ENCODE results near the gene MYO1G.

MYO1G gene

GRCh38 chr7:44985033-44985695, 6.3 kb upstream of the MYO1G start:
- no peaks in the 10 kb centered on the region for H3K9me3 ChIP-seq
- H3K4me1 ChIP-seq (ENCODE audit: control insufficient read depth in 1 of 2, insufficient read depth in 1 of 2, low read depth in 1 of 2, low read length in 1 of 2), result peaks cover 25 to 27% of the 10 kb centered on the region in 2 experiments
- H3K27me3 ChIP-seq, result no peaks in the 10 kb centered on the region
- no peak for TF ChIP-seq CTCF (IDR thresholded peaks at IDR 0.05)
- H3K4me3 ChIP-seq (ENCODE audit: low read depth in 1 of 2, low read length in 1 of 2), result no peak overlapping the region
- peaks cover 4% of the 10 kb centered on the region for H3K36me3 ChIP-seq
- peak overlapping the region; percentile 85 for H3K27ac ChIP-seq

GRCh38 chr7:44984478-44984758, 5.6 kb upstream of the MYO1G start:
- Histone ChIP-seq H3K36me3 (peaks cover 4% of the 10 kb centered on the region), H3K27me3 (no peaks in the 10 kb centered on the region), H3K4me1 (ENCODE audit: control insufficient read depth in 1 of 2, insufficient read depth in 1 of 2, low read depth in 1 of 2, low read length in 1 of 2) (peaks cover 29 to 32% of the 10 kb centered on the region in 2 experiments), H3K27ac (no peak overlapping the region), H3K4me3 (ENCODE audit: low read depth in 1 of 2, low read length in 1 of 2) (no peak overlapping the region), H3K9me3 (no peaks in the 10 kb centered on the region)
- no peak for TF ChIP-seq CTCF (IDR thresholded peaks at IDR 0.05)

GRCh38 chr7:44983742-44984477, 5.1 kb upstream of the MYO1G start:
- Histone ChIP-seq H3K27me3 (no peaks in the 10 kb centered on the region), H3K27ac (no peak overlapping the region), H3K9me3 (no peaks in the 10 kb centered on the region), H3K4me3 (ENCODE audit: low read depth in 1 of 2, low read length in 1 of 2) (no peak overlapping the region), H3K36me3 (peaks cover 4% of the 10 kb centered on the region), H3K4me1 (ENCODE audit: control insufficient read depth in 1 of 2, insufficient read depth in 1 of 2, low read depth in 1 of 2, low read length in 1 of 2) (peaks cover 34 to 36% of the 10 kb centered on the region in 2 experiments)
- no peak for TF ChIP-seq CTCF (IDR thresholded peaks at IDR 0.05)

GRCh38 chr7:44982970-44983369, 4.2 kb upstream of the MYO1G start:
- H3K9me3 ChIP-seq, result no peaks in the 10 kb centered on the region
- no peak overlapping the region for H3K4me3 ChIP-seq (ENCODE audit: low read depth in 1 of 2, low read length in 1 of 2)
- H3K36me3 ChIP-seq, result peaks cover 4% of the 10 kb centered on the region
- no peaks in the 10 kb centered on the region for H3K27me3 ChIP-seq
- no peak for TF ChIP-seq CTCF (IDR thresholded peaks at IDR 0.05)
- H3K27ac ChIP-seq, result no peak overlapping the region
- H3K4me1 ChIP-seq (ENCODE audit: control insufficient read depth in 1 of 2, insufficient read depth in 1 of 2, low read depth in 1 of 2, low read length in 1 of 2), result peaks cover 44% of the 10 kb centered on the region in 2 experiments

GRCh38 chr7:44982535-44982923, 3.7 kb upstream of the MYO1G start:
- Histone ChIP-seq H3K36me3 (peaks cover 4% of the 10 kb centered on the region), H3K4me1 (ENCODE audit: control insufficient read depth in 1 of 2, insufficient read depth in 1 of 2, low read depth in 1 of 2, low read length in 1 of 2) (peaks cover 48% of the 10 kb centered on the region in 2 experiments), H3K4me3 (ENCODE audit: low read depth in 1 of 2, low read length in 1 of 2) (no peak overlapping the region), H3K27me3 (no peaks in the 10 kb centered on the region), H3K9me3 (no peaks in the 10 kb centered on the region), H3K27ac (no peak overlapping the region)
- TF ChIP-seq CTCF (IDR thresholded peaks at IDR 0.05), result no peak
